Bronchus fibroblast of lung (primary cell): ENCODE measurements around the gene IAH1. TPM values are rescaled to one million over a fixed set of nuclear protein-coding genes. Genes with fewer than 3 reads are reported as not detected.

Source experiments
- total RNA-seq: library from RNA; depleted of rRNA; stranded (reverse); fragments of >200 nt; gene quantifications from 2 replicates; pipeline ENCODE4 v1.2.3, GENCODE V29; 2015

The IAH1 gene
- total RNA-seq: 62.4 and 68.8 TPM in 2 replicates

GRCh38 chr2:9474361-9475057 lies at the start of gene IAH1:
Gene IAH1, plus strand, starts transcription at chr2:9474551. Its CDS starts 16 bp downstream, at chr2:9474567.

Other genes with a start within 250 kb of the IAH1 start
- 77.4 and 79.9 TPM in 2 replicates for gene ITGB1BP1, start 51.0 kb upstream of the IAH1 start, total RNA-seq
- gene CPSF3, start 50.9 kb upstream of the IAH1 start, total RNA-seq: 60.9 TPM in 2 replicates
- gene ADAM17, start 81.3 kb downstream of the IAH1 start, total RNA-seq: 12.9 and 16.3 TPM in 2 replicates
- 401 and 459 TPM in 2 replicates for gene YWHAQ, start 156.4 kb downstream of the IAH1 start, total RNA-seq